Transverse colon (tissue), 4 donors: ENCODE measurements around the gene PPM1L.

Source experiments
- CTCF ChIP-seq, 5 experiments: fragments of 200-600 bp in 3 of 5; fragments of 450-650 bp in 2 of 5; sonication (generic) in 3 of 5; IDR thresholded peaks; 1 replicate in 2 of 5; 2 replicates in 3 of 5; pipeline ENCODE4 v1.5.1; 2016 to 2017; ENCODE audit warnings: antibody characterized with exemption in 5 of 5, inconsistent platforms in 3 of 5, mild to moderate bottlenecking in 2 of 5, moderate library complexity in 1 of 5
- EP300 ChIP-seq: sonication (generic); formaldehyde crosslinking; IDR thresholded peaks from one replicate; pipeline ENCODE4 v1.6.1; 2017; ENCODE audit warnings: antibody characterized with exemption, low read depth
- POLR2A ChIP-seq: fragments of 450-650 bp; IDR thresholded peaks from one replicate; pipeline ENCODE4 v1.6.1; 2016; ENCODE audit warnings: antibody characterized with exemption, mild to moderate bottlenecking, moderate library complexity
- POLR2AphosphoS5 ChIP-seq, 3 donors: sonication (generic); formaldehyde crosslinking; IDR thresholded peaks; one replicate each; pipeline ENCODE4 v1.6.1; 2016; ENCODE audit warnings: antibody characterized with exemption in 3 of 3

- TF ChIP-seq POLR2A: no peak
- no peak for TF ChIP-seq CTCF (IDR thresholded peaks at IDR 0.05)
- TF ChIP-seq EP300: no peak
- no peak for TF ChIP-seq POLR2AphosphoS5 (IDR thresholded peaks at IDR 0.05)
These were observed 12.9 kb downstream of the PPM1L start for GRCh38 chr3:160768918-160769317.
